Skeletal muscle satellite cell (primary cell): ENCODE results near the gene GNG2.

ENCODE experiments used
- H3K27me3 ChIP-seq: 2 replicates; pipeline ENCODE4 v1.7.0; 2013; ENCODE audit warnings: low read length; ENCODE audit not compliant: control insufficient read depth, insufficient read depth
- H3K36me3 ChIP-seq: 2 replicates; pipeline ENCODE4 v1.7.0; 2013; ENCODE audit warnings: mild to moderate bottlenecking, control low read depth, low read length; ENCODE audit not compliant: insufficient read depth
- H3K4me1 ChIP-seq: 2 replicates; pipeline ENCODE4 v1.7.0; 2013; ENCODE audit warnings: low read length; ENCODE audit not compliant: control insufficient read depth, insufficient read depth
- H3K4me2 ChIP-seq: 2 replicates; pipeline ENCODE4 v1.7.0; 2013; ENCODE audit warnings: mild to moderate bottlenecking, low read length
- H3K4me3 ChIP-seq: 2 replicates; pipeline ENCODE4 v1.7.0; 2013; ENCODE audit warnings: low read length
- H3K9ac ChIP-seq: 2 replicates; pipeline ENCODE4 v1.7.0; 2013; ENCODE audit warnings: mild to moderate bottlenecking, low read depth, low read length, moderate library complexity
- H3K9me3 ChIP-seq: replicated peaks from 2 replicates; pipeline ENCODE4 v1.7.0; 2013; ENCODE audit warnings: mild to moderate bottlenecking, control low read depth, low read length

GNG2 gene

GRCh38 chr14:51979088-51979709, 118.8 kb downstream of the GNG2 start:
- H3K4me2 ChIP-seq: no peak overlapping the region

GRCh38 chr14:51981218-51981854, 120.9 kb downstream of the GNG2 start:
- no peaks in the 10 kb centered on the region for H3K9me3 ChIP-seq
- H3K4me1 ChIP-seq: no peaks in the 10 kb centered on the region
- no peak overlapping the region for H3K4me2 ChIP-seq
- H3K36me3 ChIP-seq: no peaks in the 10 kb centered on the region
- H3K9ac ChIP-seq: no peak overlapping the region
- no peak overlapping the region for H3K4me3 ChIP-seq
- H3K27me3 ChIP-seq: peaks cover 3% of the 10 kb centered on the region

More at GRCh38 chr14:51979088-51979709, 118.8 kb downstream of the GNG2 start:
- Histone ChIP-seq H3K9ac (no peak overlapping the region), H3K27me3 (no peaks in the 10 kb centered on the region), H3K9me3 (no peaks in the 10 kb centered on the region), H3K4me3 (no peak overlapping the region), H3K4me1 (no peaks in the 10 kb centered on the region), H3K36me3 (no peaks in the 10 kb centered on the region)

- no peaks in the 10 kb centered on the region for H3K9me3 ChIP-seq
- H3K4me3 ChIP-seq: no peak overlapping the region
- no peak overlapping the region for H3K9ac ChIP-seq
- peaks cover 3% of the 10 kb centered on the region for H3K27me3 ChIP-seq
- H3K36me3 ChIP-seq: peaks cover 15% of the 10 kb centered on the region
- peaks cover 9% of the 10 kb centered on the region for H3K4me1 ChIP-seq
- no peak overlapping the region for H3K4me2 ChIP-seq
Observed at GRCh38 chr14:51988221-51988620, 127.8 kb downstream of the GNG2 start.

GRCh38 chr14:51989293-51990234, 129.2 kb downstream of the GNG2 start, which contains the start of gene RTRAF:
RTRAF (plus strand) TSS chr14:51989546; CDS start chr14:51989640, 94 bp downstream.
- peaks cover 3% of the 10 kb centered on the region for H3K27me3 ChIP-seq
- H3K4me2 ChIP-seq: peak within 1 kb of the TSS; percentile 94
- H3K4me1 ChIP-seq: peaks cover 9% of the 10 kb centered on the region
- H3K4me3 ChIP-seq: peak within 1 kb of the TSS; percentile 86
- H3K36me3 ChIP-seq: peaks cover 28% of the 10 kb centered on the region
- peak within 1 kb of the TSS; percentile 94 for H3K9ac ChIP-seq
- H3K9me3 ChIP-seq: no peaks in the 10 kb centered on the region

GRCh38 chr14:51990488-51990887, 130.1 kb downstream of the GNG2 start:
- peaks cover 9% of the 10 kb centered on the region for H3K4me1 ChIP-seq
- H3K4me2 ChIP-seq: peak overlapping the region; percentile 94
- peaks cover 37% of the 10 kb centered on the region for H3K36me3 ChIP-seq
- peak overlapping the region; percentile 94 for H3K9ac ChIP-seq
- peak overlapping the region; percentile 86 for H3K4me3 ChIP-seq
- no peaks in the 10 kb centered on the region for H3K27me3 ChIP-seq
- no peaks in the 10 kb centered on the region for H3K9me3 ChIP-seq

GRCh38 chr14:51993285-51993920, 133.0 kb downstream of the GNG2 start:
- peaks cover 49% of the 10 kb centered on the region for H3K36me3 ChIP-seq
- peaks cover 9% of the 10 kb centered on the region for H3K4me1 ChIP-seq
- H3K9me3 ChIP-seq: no peaks in the 10 kb centered on the region
- H3K4me2 ChIP-seq: no peak overlapping the region
- no peaks in the 10 kb centered on the region for H3K27me3 ChIP-seq
- H3K4me3 ChIP-seq: no peak overlapping the region
- no peak overlapping the region for H3K9ac ChIP-seq

- H3K4me1 ChIP-seq: peaks cover 29% of the 10 kb centered on the region
- H3K9me3 ChIP-seq: no peaks in the 10 kb centered on the region
- H3K4me2 ChIP-seq: no peak overlapping the region
- no peak overlapping the region for H3K4me3 ChIP-seq
- H3K9ac ChIP-seq: no peak overlapping the region
- H3K27me3 ChIP-seq: no peaks in the 10 kb centered on the region
- peaks cover 49% of the 10 kb centered on the region for H3K36me3 ChIP-seq
Observed at GRCh38 chr14:51996148-51996746, 135.8 kb downstream of the GNG2 start.

GRCh38 chr14:51998348-51998747, 137.9 kb downstream of the GNG2 start:
- peaks cover 55% of the 10 kb centered on the region for H3K36me3 ChIP-seq

GRCh38 chr14:51999084-51999483, 138.7 kb downstream of the GNG2 start:
- peak overlapping the region; percentile 45 for H3K9ac ChIP-seq
- peaks cover 55% of the 10 kb centered on the region for H3K36me3 ChIP-seq
- no peaks in the 10 kb centered on the region for H3K27me3 ChIP-seq
- no peaks in the 10 kb centered on the region for H3K9me3 ChIP-seq
- no peak overlapping the region for H3K4me3 ChIP-seq
- peaks cover 54% of the 10 kb centered on the region for H3K4me1 ChIP-seq
- peak overlapping the region; percentile 51 for H3K4me2 ChIP-seq

More at GRCh38 chr14:51998348-51998747, 137.9 kb downstream of the GNG2 start:
- peaks cover 47% of the 10 kb centered on the region for H3K4me1 ChIP-seq
- H3K4me2 ChIP-seq: no peak overlapping the region
- no peaks in the 10 kb centered on the region for H3K9me3 ChIP-seq
- no peak overlapping the region for H3K4me3 ChIP-seq
- H3K9ac ChIP-seq: peak overlapping the region; percentile 42
- H3K27me3 ChIP-seq: no peaks in the 10 kb centered on the region

- peaks cover 55% of the 10 kb centered on the region for H3K36me3 ChIP-seq
Observed at GRCh38 chr14:52000019-52000582, 139.7 kb downstream of the GNG2 start.

More at GRCh38 chr14:52000019-52000582, 139.7 kb downstream of the GNG2 start:
- Histone ChIP-seq H3K4me2 (peak overlapping the region; percentile 51), H3K4me3 (no peak overlapping the region), H3K9me3 (no peaks in the 10 kb centered on the region), H3K27me3 (no peaks in the 10 kb centered on the region), H3K9ac (peak overlapping the region; percentile 45), H3K4me1 (peaks cover 54% of the 10 kb centered on the region)
